H9 (cell line): ENCODE data around the gene RPEL1. TPM values are rescaled to one million over a fixed set of nuclear protein-coding genes. Genes with fewer than 3 reads are reported as not detected.

Source experiments
- DNase-seq: peaks from one replicate; pipeline ENCODE4 v3.0.0-alpha.2; 2017
- H2AFZ ChIP-seq: one replicate; pipeline ENCODE4 v1.6.1; 2013; ENCODE audit warnings: mild to moderate bottlenecking, low read length, control low read depth, moderate library complexity
- H2AK5ac ChIP-seq: 2 replicates; pipeline ENCODE4 v1.6.1; 2013; ENCODE audit warnings: low read length, control low read depth, mixed read lengths; ENCODE audit not compliant: insufficient read length
- H2BK120ac ChIP-seq: one replicate; pipeline ENCODE4 v1.6.1; 2013; ENCODE audit warnings: low read depth, mild to moderate bottlenecking, low read length, control low read depth, inconsistent platforms; ENCODE audit not compliant: poor library complexity, severe bottlenecking
- H2BK12ac ChIP-seq: 2 replicates; pipeline ENCODE4 v1.6.1; 2013; ENCODE audit warnings: low read length, control low read depth, mixed read lengths, low read depth; ENCODE audit not compliant: insufficient read length
- H2BK15ac ChIP-seq: 2 replicates; pipeline ENCODE4 v1.6.1; 2013; ENCODE audit warnings: low read depth, low read length, control low read depth
- H2BK20ac ChIP-seq: one replicate; pipeline ENCODE4 v1.6.1; 2013; ENCODE audit warnings: low read depth, mild to moderate bottlenecking, low read length, control low read depth, inconsistent platforms; ENCODE audit not compliant: poor library complexity, severe bottlenecking
- H2BK5ac ChIP-seq: 2 replicates; pipeline ENCODE4 v1.6.1; 2013; ENCODE audit warnings: low read length, control low read depth, mixed read lengths; ENCODE audit not compliant: insufficient read length
- H3K14ac ChIP-seq: 2 replicates; pipeline ENCODE4 v1.6.1; 2013; ENCODE audit warnings: low read length, control low read depth; ENCODE audit not compliant: insufficient read depth
- H3K18ac ChIP-seq: 2 replicates; pipeline ENCODE4 v1.6.1; 2013; ENCODE audit warnings: low read depth, mild to moderate bottlenecking, mixed read lengths, low read length, control low read depth; ENCODE audit not compliant: insufficient read length
- H3K23ac ChIP-seq: 2 replicates; pipeline ENCODE4 v1.6.1; 2013; ENCODE audit warnings: low read length, control low read depth, mixed read lengths, low read depth; ENCODE audit not compliant: insufficient read length
- H3K23me2 ChIP-seq: 2 replicates; pipeline ENCODE4 v1.6.1; 2013; ENCODE audit warnings: low read depth, mild to moderate bottlenecking, mixed read lengths, low read length, control low read depth; ENCODE audit not compliant: insufficient read length, poor library complexity, severe bottlenecking
- H3K27ac ChIP-seq: 2 replicates; pipeline ENCODE4 v1.5.1; 2013; ENCODE audit warnings: low read length, control low read depth, mixed read lengths, low read depth; ENCODE audit not compliant: insufficient read length
- H3K27me3 ChIP-seq: 2 replicates; pipeline ENCODE4 v1.6.1; 2013; ENCODE audit warnings: low read length, control low read depth, inconsistent platforms; ENCODE audit not compliant: insufficient read depth
- H3K4ac ChIP-seq: 2 replicates; pipeline ENCODE4 v1.6.1; 2013; ENCODE audit warnings: low read depth, mild to moderate bottlenecking, control low read depth, inconsistent platforms, low read length, moderate library complexity
- H3K4me1 ChIP-seq: 2 replicates; pipeline ENCODE4 v1.6.1; 2013; ENCODE audit warnings: low read length, control low read depth, inconsistent platforms; ENCODE audit not compliant: insufficient read depth
- H3K4me2 ChIP-seq: 2 replicates; pipeline ENCODE4 v1.6.1; 2013; ENCODE audit warnings: low read length, control low read depth, mixed read lengths; ENCODE audit not compliant: insufficient read length, insufficient read depth
- H3K56ac ChIP-seq: 2 replicates; pipeline ENCODE4 v1.6.1; 2013; ENCODE audit warnings: low read depth, mild to moderate bottlenecking, mixed read lengths, low read length, control low read depth; ENCODE audit not compliant: insufficient read length
- H3K79me1 ChIP-seq: 2 replicates; pipeline ENCODE4 v1.6.1; 2013; ENCODE audit warnings: low read depth, mild to moderate bottlenecking, moderate library complexity, low read length, control low read depth, inconsistent platforms; ENCODE audit not compliant: insufficient read depth, poor library complexity, severe bottlenecking
- H3K79me2 ChIP-seq: 2 replicates; pipeline ENCODE4 v1.6.1; 2013; ENCODE audit warnings: low read length, control low read depth, inconsistent platforms; ENCODE audit not compliant: insufficient read depth
- H3K9ac ChIP-seq: 2 replicates; pipeline ENCODE4 v1.6.1; 2013; ENCODE audit warnings: low read length, control low read depth, mixed read lengths; ENCODE audit not compliant: insufficient read length; ENCODE audit errors: extremely low read depth
- H3K9me3 ChIP-seq: one replicate; pipeline ENCODE4 v1.6.1; 2013; ENCODE audit warnings: low read depth, low read length, inconsistent platforms; ENCODE audit not compliant: control insufficient read depth
- H3T11ph ChIP-seq: one replicate; pipeline ENCODE4 v1.6.1; 2013; ENCODE audit warnings: mild to moderate bottlenecking, low read length, control low read depth, inconsistent platforms
- H4K20me1 ChIP-seq: one replicate; pipeline ENCODE4 v1.6.1; 2013; ENCODE audit not compliant: control insufficient read depth, insufficient read length, insufficient read depth
- H4K5ac ChIP-seq: 2 replicates; pipeline ENCODE4 v1.6.1; 2013; ENCODE audit warnings: low read depth, mild to moderate bottlenecking, mixed read lengths, low read length, control low read depth; ENCODE audit not compliant: insufficient read length
- H4K8ac ChIP-seq: replicated peaks from 2 replicates; pipeline ENCODE4 v1.6.1; 2013; ENCODE audit warnings: low read length, control low read depth, mixed read lengths, low read depth; ENCODE audit not compliant: insufficient read length
- H4K91ac ChIP-seq: 2 replicates; pipeline ENCODE4 v1.6.1; 2013; ENCODE audit warnings: low read depth, mild to moderate bottlenecking, moderate library complexity, mixed read lengths, low read length, control low read depth; ENCODE audit not compliant: insufficient read length
- H3K27ac Mint-ChIP-seq, 3 experiments: 2 replicates in 2 of 3; 3 replicates in 1 of 3; pipeline ENCODE4 v1.8.0; 2020 to 2021; ENCODE audit warnings: mixed read lengths in 3 of 3, mild to moderate bottlenecking in 1 of 3, moderate library complexity in 1 of 3
- H3K27me3 Mint-ChIP-seq: 2 replicates; pipeline ENCODE4 v1.8.0; 2021; ENCODE audit warnings: low read depth, mild to moderate bottlenecking, moderate library complexity, mixed read lengths
- H3K36me3 Mint-ChIP-seq, 3 experiments: 2 replicates in 2 of 3; 3 replicates in 1 of 3; pipeline ENCODE4 v1.8.0; 2020 to 2021; ENCODE audit warnings: low read depth in 3 of 3, mixed read lengths in 3 of 3; ENCODE audit not compliant: insufficient read depth in 1 of 3
- H3K4me1 Mint-ChIP-seq, 2 experiments: 2 replicates each; pipeline ENCODE4 v1.8.0; 2020; ENCODE audit warnings: mixed read lengths in 2 of 2
- H3K4me3 Mint-ChIP-seq, 2 experiments: 2 replicates in 1 of 2; 3 replicates in 1 of 2; pipeline ENCODE4 v1.8.0; 2020 to 2021; ENCODE audit warnings: mild to moderate bottlenecking in 2 of 2, mixed read lengths in 2 of 2, moderate library complexity in 1 of 2
- H3K9me3 Mint-ChIP-seq, 2 experiments: 2 replicates in 1 of 2; 3 replicates in 1 of 2; pipeline ENCODE4 v1.8.0; 2020; ENCODE audit warnings: mild to moderate bottlenecking in 2 of 2, mixed read lengths in 2 of 2, moderate library complexity in 1 of 2
- WGBS: extraction: QIAGEN DNeasy Blood & Tissue Kit; methylation state at CpG from one replicate; pipeline ENCODE4 v1.1.7; 2013; ENCODE audit warnings: missing lambda C conversion rate, low lambda C conversion rate, mixed read lengths; ENCODE audit not compliant: insufficient read length; ENCODE audit errors: extremely low coverage; 5-methylcytosine and 5-hydroxymethylcytosine counted together
- total RNA-seq: library from RNA; stranded (reverse); gene quantifications from 2 replicates; pipeline ENCODE4 v1.2.1, GENCODE V29; 2021
- TF ChIP-seq, protein P1 (sequence below): fragments of 200-600 bp; sonication (generic); conservative IDR thresholded peaks from 3 replicates; pipeline ENCODE4 v1.8.0; 2021; ENCODE audit warnings: antibody characterized with exemption, mild to moderate bottlenecking

RPEL1 gene
- total RNA-seq, 1 experiment from 2014 or later, result 0.13 TPM

DNA sequence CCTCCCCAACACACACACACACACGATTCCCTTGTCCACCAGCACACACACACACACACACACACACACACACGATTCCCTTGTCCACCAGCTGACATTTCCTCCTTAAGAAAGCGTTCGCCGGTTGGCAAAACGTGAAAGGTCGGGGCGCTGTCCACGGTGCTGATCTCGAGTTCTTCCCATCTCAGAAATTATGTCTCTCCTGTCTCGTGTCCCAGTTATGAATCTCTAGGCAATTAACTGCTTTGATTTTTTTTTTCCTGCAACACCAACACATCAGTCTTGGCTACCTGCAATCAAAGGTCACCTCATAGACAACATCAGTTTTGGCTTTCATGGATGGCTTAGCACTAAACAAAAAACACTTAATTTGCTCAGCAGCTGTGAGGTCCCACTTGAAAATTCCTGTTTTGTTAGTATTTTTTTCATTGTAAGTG is 33.2 kb downstream of the RPEL1 start:
- H2BK20ac ChIP-seq, result no peak overlapping the region
- H2AFZ ChIP-seq, result no peak overlapping the region
- Mint-ChIP-seq H3K36me3 (no peaks in the 10 kb centered on the region), H3K4me1 (peaks cover 26 to 31% of the 10 kb centered on the region in 2 experiments), H3K27ac (peak overlapping the region in 1 of 3 experiments; percentile 0; a peak in 1 of 7 replicates), H3K27me3 (peaks cover 66% of the 10 kb centered on the region), H3K9me3 (no peaks in the 10 kb centered on the region; a peak in 1 of 5 replicates), H3K4me3 (peak overlapping the region; percentile 73 to 75)
- no peak overlapping the region for H3K9ac ChIP-seq
- peaks cover 14% of the 10 kb centered on the region for H3K23me2 ChIP-seq
- no peak overlapping the region for H4K91ac ChIP-seq
- no peak overlapping the region for H3K23ac ChIP-seq
- WGBS, result no CpG with 5 or more reads among the region's 11 CpGs
- no peak overlapping the region for H2AK5ac ChIP-seq
- H3K4me1 ChIP-seq, result no peaks in the 10 kb centered on the region; the same call in 1 of the 2 replicates
- no peaks in the 10 kb centered on the region for H3K79me2 ChIP-seq
- H3K4me2 ChIP-seq, result peak overlapping the region; percentile 33
- H3K9me3 ChIP-seq, result no peaks in the 10 kb centered on the region
- no peak overlapping the region for H4K8ac ChIP-seq
- no peak overlapping the region for H3K27ac ChIP-seq
- H3K4ac ChIP-seq, result no peak overlapping the region
- H3K79me1 ChIP-seq, result no peaks in the 10 kb centered on the region
- TF ChIP-seq, protein P1, sequence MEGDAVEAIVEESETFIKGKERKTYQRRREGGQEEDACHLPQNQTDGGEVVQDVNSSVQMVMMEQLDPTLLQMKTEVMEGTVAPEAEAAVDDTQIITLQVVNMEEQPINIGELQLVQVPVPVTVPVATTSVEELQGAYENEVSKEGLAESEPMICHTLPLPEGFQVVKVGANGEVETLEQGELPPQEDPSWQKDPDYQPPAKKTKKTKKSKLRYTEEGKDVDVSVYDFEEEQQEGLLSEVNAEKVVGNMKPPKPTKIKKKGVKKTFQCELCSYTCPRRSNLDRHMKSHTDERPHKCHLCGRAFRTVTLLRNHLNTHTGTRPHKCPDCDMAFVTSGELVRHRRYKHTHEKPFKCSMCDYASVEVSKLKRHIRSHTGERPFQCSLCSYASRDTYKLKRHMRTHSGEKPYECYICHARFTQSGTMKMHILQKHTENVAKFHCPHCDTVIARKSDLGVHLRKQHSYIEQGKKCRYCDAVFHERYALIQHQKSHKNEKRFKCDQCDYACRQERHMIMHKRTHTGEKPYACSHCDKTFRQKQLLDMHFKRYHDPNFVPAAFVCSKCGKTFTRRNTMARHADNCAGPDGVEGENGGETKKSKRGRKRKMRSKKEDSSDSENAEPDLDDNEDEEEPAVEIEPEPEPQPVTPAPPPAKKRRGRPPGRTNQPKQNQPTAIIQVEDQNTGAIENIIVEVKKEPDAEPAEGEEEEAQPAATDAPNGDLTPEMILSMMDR, result no peak
- no peak overlapping the region for H3T11ph ChIP-seq
- no peaks in the 10 kb centered on the region for H4K20me1 ChIP-seq
- no peak overlapping the region for H2BK12ac ChIP-seq
- H4K5ac ChIP-seq, result no peak overlapping the region
- no peak overlapping the region for H2BK15ac ChIP-seq
- H3K14ac ChIP-seq, result no peak overlapping the region
- H2BK5ac ChIP-seq, result no peak overlapping the region
- H2BK120ac ChIP-seq, result no peak overlapping the region
- H3K56ac ChIP-seq, result no peak overlapping the region
- H3K18ac ChIP-seq, result no peak overlapping the region
- DNase-seq, result peak; percentile 60
- peaks cover 24% of the 10 kb centered on the region for H3K27me3 ChIP-seq
